SH-SY5Y (cell line): ENCODE data around the gene NACC2.

Experiments used
- GATA2 ChIP-seq: IDR thresholded peaks from 2 replicates; pipeline ENCODE4 v1.6.1; 2011; ENCODE audit warnings: mild to moderate bottlenecking, low read depth, low read length
- GATA3 ChIP-seq: IDR thresholded peaks from 2 replicates; pipeline ENCODE4 v1.6.1; 2011; ENCODE audit warnings: low read depth, mild to moderate bottlenecking, low read length, moderate library complexity

- TF ChIP-seq GATA2 (no peak), GATA3 (no peak)
These were observed 37.5 kb upstream of the NACC2 start for GRCh38 chr9:136132512-136133050.
